ENCODE data around the gene BBC3. TPM values are rescaled to one million over a fixed set of nuclear protein-coding genes. Genes with fewer than 3 reads are reported as not detected.
A peak's percentile ranks its signal among the peaks of the same experiment; 100 is the strongest.

BBC3 gene
- total and polyA plus RNA-seq, 2 of the 4 experiments (the other 2 are of a cell fraction): 1.6 to 6.5 TPM

GRCh38 chr19:47247308-47247990 lies 16.4 kb upstream of the BBC3 start:
- Histone ChIP-seq H3K9ac (ENCODE audit: low read depth, low read length) (no peak overlapping the region), H3K4me3 (ENCODE audit: insufficient read depth, low read depth, low read length) (no peak overlapping the region)
- in situ Hi-C loops (cut with MboI; ENCODE audit: low sequenced_read_pairs): loop anchor here (5.0 kb wide), 1 partner anchor 100 kb away; no protein-coding TSS in a partner anchor

More at GRCh38 chr19:47247308-47247990, 16.4 kb upstream of the BBC3 start:
- Histone ChIP-seq H4K20me1 (ENCODE audit: insufficient read depth, low read length) (peaks cover 4% of the 10 kb centered on the region; the same call in 1 of the 2 replicates), H2BK20ac (ENCODE audit: low read depth, low read length) (no peak overlapping the region; the same call in 1 of the 2 replicates), H4K91ac (ENCODE audit: insufficient read depth, low read depth, low read length) (no peak overlapping the region), H2BK120ac (ENCODE audit: low read depth, low read length) (no peak overlapping the region), H2AFZ (replicated peaks; ENCODE audit: low read length, poor library complexity) (peak overlapping the region; percentile 1), H4K5ac (ENCODE audit: low read depth, low read length) (no peak overlapping the region), H3K18ac (ENCODE audit: low read depth, low read length) (peak overlapping the region; percentile 26; the same call in 1 of the 2 replicates), H3K4me1 (ENCODE audit: control insufficient read depth, insufficient read depth, low read length) (peaks cover 14% of the 10 kb centered on the region), H3K9me1 (ENCODE audit: insufficient read depth, low read length) (peaks cover 4% of the 10 kb centered on the region), H2AK9ac (replicated peaks; ENCODE audit: low read depth, low read length, poor library complexity) (no peak overlapping the region), H2BK5ac (ENCODE audit: low read depth, low read length, poor library complexity, severe bottlenecking) (no peak overlapping the region), H3K27ac (ENCODE audit: insufficient read depth, low read length) (no peak overlapping the region), H3K27me3 (ENCODE audit: control insufficient read depth, insufficient read depth, low read length) (no peaks in the 10 kb centered on the region), H3K79me1 (ENCODE audit: low read depth in 1 of 2, low read length in 2 of 2) (peaks cover 0 to 15% of the 10 kb centered on the region in 2 experiments; a peak in 2 of 4 replicates), H3K4ac (ENCODE audit: low read depth, low read length) (peak overlapping the region; percentile 54), H2AK5ac (ENCODE audit: low read depth, low read length) (no peak overlapping the region), H3K36me3 (ENCODE audit: control insufficient read depth, insufficient read depth, low read length) (no peaks in the 10 kb centered on the region), H2BK15ac (ENCODE audit: low read depth, low read length) (peak overlapping the region; percentile 68; the same call in 1 of the 3 replicates), H3K9me3 (ENCODE audit: control insufficient read depth, insufficient read depth, low read length) (no peaks in the 10 kb centered on the region), H3K4me2 (ENCODE audit: low read depth, low read length) (no peak overlapping the region), H3K14ac (replicated peaks; ENCODE audit: low read depth, low read length) (no peak overlapping the region), H3K56ac (ENCODE audit: extremely low read depth, insufficient read depth, low read length) (no peak overlapping the region), H4K8ac (ENCODE audit: low read depth in 2 of 2, low read length in 2 of 2) (peak overlapping the region in 1 of 2 experiments; percentile 49; a peak in 1 of 4 replicates), H3K23ac (ENCODE audit: low read depth, low read length) (no peak overlapping the region)
- whole genome bisulfite sequencing, 2 experiments (ENCODE audit: extremely low coverage in 2 of 2, insufficient read length in 1 of 2): 64% methylated on average over 7 of the region's 25 CpGs; no CpG with 5 or more reads in 1 of the 2 experiments
- ATAC-seq (ENCODE audit: low read depth) (no peak), DNase-seq (peak; percentile 75)
- no TSS peak for BruUV-seq (replicated peaks)
- ChIA-PET POLR2A (ENCODE audit: unreplicated experiment) (interaction anchor here (0.5 to 0.6 kb wide), 2 partner anchors 81 to 114 kb away, joined by 4 to 5 read pairs; no protein-coding TSS in a partner anchor), CTCF (interaction anchor here (0.6 to 6.1 kb wide), 7 partner anchors 27 to 211 kb away, joined by 3 to 67 read pairs (median 4); no protein-coding TSS in a partner anchor)
- dilution Hi-C loops (cut with HindIII; ENCODE audit: low sequenced_read_pairs, unreplicated experiment) (no loop called here), intact Hi-C loops (cut with micrococcal nuclease) (no loop called here)
- TF ChIP-seq CHD1 (IDR thresholded peaks at IDR 0.05; ENCODE audit: low read depth, low read length) (no peak), SMC3 (IDR thresholded peaks at IDR 0.05; ENCODE audit: low read depth, low read length) (peak; percentile 83), POLR2A (IDR thresholded peaks at IDR 0.05; ENCODE audit: low read depth, low read length) (no peak), CTCF (conservative IDR thresholded peaks at IDR 0.05; ENCODE audit: low read depth, low read length) (peak; percentile 91), RAD21 (IDR thresholded peaks at IDR 0.05; ENCODE audit: low read length) (peak; percentile 64)
